NT2/D1 (cell line): ENCODE data around the gene ABCC6.

ENCODE experiments used
- SUZ12 ChIP-seq: IDR thresholded peaks from 2 replicates; pipeline ENCODE4 v1.6.1; 2011; ENCODE audit not compliant: insufficient read length, insufficient read depth; ENCODE audit errors: extremely low read depth
- YY1 ChIP-seq: IDR thresholded peaks from 2 replicates; pipeline ENCODE4 v1.6.1; 2011; ENCODE audit not compliant: insufficient read length, insufficient read depth
- ZNF274 ChIP-seq: IDR thresholded peaks from 2 replicates; pipeline ENCODE4 v1.6.1; 2011; ENCODE audit warnings: mild to moderate bottlenecking, low read depth, low read length

- TF ChIP-seq YY1, result no peak
- no peak for TF ChIP-seq SUZ12
- TF ChIP-seq ZNF274, result no peak
Observed at GRCh38 chr16:16182918-16183317, 40.4 kb downstream of the ABCC6 start.
